HG02840 (cell line): ENCODE results near the gene STRIT1.
"Not testable (repeated sequence)": the region's sequence is repeated elsewhere in the genome, so short reads cannot be mapped to it uniquely, and the experiment has no call there.

Experiments
- ATAC-seq: cut with Tn5 transposase; IDR thresholded peaks from one replicate; pipeline ENCODE4 v1.9.1; 2021; ENCODE audit warnings: mild to moderate bottlenecking, moderate library complexity, moderate number of reproducible peaks; ENCODE audit not compliant: unreplicated experiment, low FRiP score

STRIT1 gene

GRCh38 chr3:155316426-155316825 is 22.9 kb upstream of the STRIT1 start:
- no peak for ATAC-seq

GRCh38 chr3:155313916-155314315 is 20.4 kb upstream of the STRIT1 start:
- ATAC-seq: no peak

- ATAC-seq: no peak
Observed at GRCh38 chr3:155313300-155313699, 19.8 kb upstream of the STRIT1 start.

DNA sequence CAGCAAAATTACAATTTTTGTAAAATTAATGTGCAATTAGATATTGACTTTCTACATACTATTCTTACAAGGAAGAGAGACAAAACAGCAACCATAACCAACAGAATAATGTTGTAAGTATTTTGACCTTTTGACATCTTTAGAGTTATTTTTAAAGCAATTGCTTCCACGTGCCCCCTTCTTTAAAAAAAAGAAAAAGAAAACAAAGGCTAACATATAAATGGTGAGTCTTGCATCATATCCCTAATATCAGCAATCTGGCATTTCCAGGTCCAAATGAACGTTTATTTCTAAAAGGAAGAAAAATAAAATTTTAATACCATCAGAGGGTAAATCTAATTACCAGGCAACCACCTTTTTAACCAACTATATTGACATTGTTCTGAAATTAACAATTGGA is 19.3 kb upstream of the STRIT1 start:
- no peak for ATAC-seq

DNA sequence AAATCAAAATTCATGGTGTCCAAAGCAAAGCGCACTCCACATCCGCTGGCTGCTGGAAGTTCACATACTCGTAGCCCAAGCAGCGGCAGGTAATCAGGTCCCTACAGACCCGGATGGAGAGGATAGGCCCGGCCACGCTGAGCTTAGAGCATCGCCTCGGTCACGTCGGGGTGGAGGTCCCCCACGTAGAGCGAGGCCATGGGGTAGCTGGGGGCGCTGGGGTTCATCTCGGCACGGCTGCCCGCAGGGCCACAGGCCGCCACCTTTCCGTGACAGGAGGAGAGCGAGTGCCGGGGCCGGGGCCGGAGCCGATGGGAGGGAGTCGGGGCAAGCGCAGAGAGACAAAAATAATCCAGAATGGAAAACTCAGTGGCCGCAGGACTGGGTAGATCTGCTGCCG is 16.1 kb upstream of the STRIT1 start:
- ATAC-seq: no peak

DNA sequence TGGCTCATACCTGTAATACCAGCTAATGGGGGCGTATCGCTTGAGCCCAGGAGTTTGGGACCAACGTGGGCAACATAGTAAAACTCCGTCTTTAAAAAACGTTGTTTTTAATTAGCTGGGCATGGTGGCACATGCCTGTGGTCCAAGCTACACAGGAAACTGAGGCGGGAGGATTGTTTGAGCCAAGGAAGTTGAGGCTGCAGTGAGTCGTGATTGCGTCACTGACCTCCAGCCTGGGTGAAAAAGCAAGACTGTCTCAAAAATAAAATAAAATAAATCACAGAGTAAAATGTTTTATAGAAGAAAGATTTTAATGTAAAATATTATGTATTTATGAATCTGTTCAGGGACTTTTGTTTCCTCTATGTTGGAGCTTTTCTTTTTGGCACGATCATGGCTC is 15.3 kb upstream of the STRIT1 start:
- ATAC-seq: no peak

DNA sequence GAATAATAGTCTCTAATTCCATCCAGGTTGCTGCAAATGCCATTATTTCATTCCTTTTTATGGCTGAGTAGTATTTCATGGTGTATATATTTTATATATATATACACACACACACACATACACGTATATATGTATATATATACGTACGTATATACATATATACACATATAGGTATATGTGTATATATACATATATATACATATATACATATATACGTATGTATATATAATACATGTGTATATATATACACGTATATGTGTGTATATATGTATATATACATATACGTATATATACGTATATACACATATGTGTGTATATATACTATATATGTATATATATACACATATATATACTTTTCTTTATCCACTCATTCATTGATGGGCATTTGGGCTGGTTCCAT is 13.7 kb upstream of the STRIT1 start:
- no peak for ATAC-seq

- no peak for ATAC-seq
Observed at GRCh38 chr3:155304394-155304793, 10.9 kb upstream of the STRIT1 start.

- no peak for ATAC-seq
Observed at GRCh38 chr3:155303540-155304097, 10.1 kb upstream of the STRIT1 start.

- ATAC-seq: no peak
Observed at GRCh38 chr3:155302891-155303290, 9.4 kb upstream of the STRIT1 start.

- no peak for ATAC-seq
Observed at GRCh38 chr3:155302481-155302880, 9.0 kb upstream of the STRIT1 start.

DNA sequence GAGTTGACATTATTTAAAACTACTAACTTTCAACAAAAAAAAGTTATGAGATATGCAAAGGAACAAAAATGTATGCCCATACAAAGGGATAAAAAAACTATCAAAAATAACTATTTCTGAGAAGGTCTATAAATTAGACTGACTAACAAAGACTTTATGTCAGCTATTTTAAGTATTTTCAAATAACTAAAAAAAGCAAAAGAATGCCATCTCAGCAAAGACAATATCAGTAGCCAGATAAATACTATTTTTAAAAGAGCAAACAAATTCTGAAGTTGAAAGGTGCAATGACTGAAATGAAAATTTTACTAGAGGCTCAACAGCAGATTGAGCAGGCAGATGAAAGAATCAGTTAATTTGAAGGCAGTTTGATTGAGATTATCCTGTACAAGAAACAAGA is 3.6 kb upstream of the STRIT1 start:
- ATAC-seq: no peak

DNA sequence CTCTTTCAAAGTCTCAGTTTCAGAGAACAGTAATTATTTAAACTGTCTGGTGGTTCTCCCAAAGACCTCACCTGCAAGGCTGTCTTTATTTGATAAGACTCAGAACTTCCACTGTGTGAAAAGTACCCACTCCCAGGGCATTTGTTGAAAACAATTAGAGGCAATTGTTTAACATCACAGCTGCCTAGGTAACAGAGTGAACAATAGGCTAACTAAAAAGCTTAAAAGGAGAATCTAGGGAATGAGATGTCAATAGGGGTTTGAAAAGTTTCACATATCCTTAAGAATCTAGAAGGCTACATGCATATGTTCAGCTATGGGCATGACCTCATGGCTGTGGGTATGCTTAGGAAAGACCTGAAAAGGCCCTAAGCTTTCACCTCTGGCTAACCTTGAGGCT is 2.9 kb upstream of the STRIT1 start:
- no peak for ATAC-seq

GRCh38 chr3:155292693-155293092 is 790 bp downstream of the STRIT1 start:
- ATAC-seq: no peak

DNA sequence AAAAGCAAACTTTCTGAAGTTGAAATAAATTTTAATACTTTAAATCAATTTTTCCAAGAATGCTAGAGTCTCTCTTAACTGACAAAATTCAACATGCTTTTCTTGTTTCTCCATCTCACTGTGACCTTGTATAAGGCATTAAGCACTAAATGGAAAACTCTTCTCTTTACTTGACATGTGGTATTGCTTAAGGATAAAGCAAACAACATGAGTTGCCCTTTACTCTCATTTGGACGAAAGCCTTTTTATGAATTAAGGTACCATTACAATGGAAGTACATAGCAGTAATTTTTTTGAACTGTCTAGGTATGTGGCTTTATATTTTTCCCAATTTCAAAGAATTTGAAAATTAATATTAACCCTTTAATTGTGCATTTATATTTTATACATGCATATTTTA is 1.4 kb downstream of the STRIT1 start:
- no peak for ATAC-seq

- no peak for ATAC-seq
Observed at GRCh38 chr3:155286736-155287135, 6.7 kb downstream of the STRIT1 start.

DNA sequence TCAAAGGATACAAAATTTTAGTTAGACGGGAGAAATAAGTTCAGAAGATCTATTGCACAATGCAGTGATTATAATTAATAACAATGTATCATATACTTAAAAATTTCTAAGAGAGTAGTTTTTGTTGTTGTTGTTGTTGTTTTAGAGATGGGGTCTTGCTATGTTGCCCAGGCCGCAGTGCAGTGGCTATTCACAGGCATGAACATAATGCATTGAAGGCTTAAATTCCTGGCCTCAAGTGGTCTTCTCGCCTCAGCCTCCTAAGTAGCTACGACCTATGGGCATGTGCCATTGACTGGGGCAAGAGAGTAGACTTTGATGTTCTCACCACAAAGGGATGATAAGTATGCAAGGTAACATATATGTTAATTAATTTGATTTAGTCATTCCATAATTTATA is 7.5 kb downstream of the STRIT1 start:
- no peak for ATAC-seq

DNA sequence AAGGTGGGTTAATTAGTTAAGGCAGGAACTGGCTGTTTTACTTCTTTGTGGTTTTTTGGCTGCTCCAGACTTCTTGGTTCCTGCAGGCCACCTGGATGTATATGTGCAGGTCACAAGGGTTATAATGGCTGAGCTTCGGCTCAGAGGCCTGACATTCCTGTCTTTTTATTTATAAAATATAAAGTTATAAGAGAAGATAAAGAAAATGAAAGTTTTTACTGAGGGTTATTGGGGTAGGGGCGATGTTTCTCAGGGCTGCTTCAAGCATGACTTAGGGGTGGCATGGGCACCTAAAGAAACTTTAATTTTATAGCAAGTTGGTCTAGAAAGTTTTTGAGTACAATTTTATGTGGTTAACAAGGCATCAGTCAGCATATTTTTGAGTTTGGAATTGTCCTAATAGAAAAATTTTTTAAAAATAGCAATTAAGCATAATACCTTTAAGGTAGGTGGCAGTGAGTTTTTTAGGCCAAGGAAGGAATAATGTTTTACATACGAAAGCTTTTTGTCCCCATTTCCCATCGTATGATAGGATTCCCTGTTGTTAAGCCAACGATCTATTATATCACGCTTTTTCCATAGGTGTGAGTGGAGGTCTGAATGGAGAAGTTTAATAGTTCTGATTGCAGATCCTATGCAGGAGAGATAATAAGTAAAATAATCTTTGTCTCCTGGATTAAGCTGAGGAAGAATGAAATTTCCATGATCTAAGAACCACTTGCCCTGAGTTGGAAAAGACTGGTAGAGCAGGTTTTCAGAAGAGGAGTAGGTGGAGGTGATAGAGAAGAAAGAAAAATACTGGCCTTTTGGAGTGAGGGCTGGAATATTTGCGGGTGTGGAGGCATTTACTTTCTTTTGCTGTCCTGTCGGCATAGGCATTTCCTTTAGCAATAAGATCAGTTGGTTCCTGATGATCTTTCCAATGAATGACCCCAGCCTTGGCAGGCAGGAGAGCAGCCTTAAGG is 10.1 kb downstream of the STRIT1 start:
- no peak for ATAC-seq

GRCh38 chr3:155282385-155283091 is 10.9 kb downstream of the STRIT1 start:
- ATAC-seq: no peak

GRCh38 chr3:155281912-155282311 is 11.6 kb downstream of the STRIT1 start:
- ATAC-seq: no peak

GRCh38 chr3:155276089-155276488 is 17.4 kb downstream of the STRIT1 start:
- not testable (repeated sequence) for ATAC-seq
